ENCODE data around the gene SLC16A13. TPM values are rescaled to one million over a fixed set of nuclear protein-coding genes. Genes with fewer than 3 reads are reported as not detected.

Gene SLC16A13
- total and polyA plus RNA-seq, 8 donors, result 3.7 to 21.5 (median 4.8) TPM

DNA sequence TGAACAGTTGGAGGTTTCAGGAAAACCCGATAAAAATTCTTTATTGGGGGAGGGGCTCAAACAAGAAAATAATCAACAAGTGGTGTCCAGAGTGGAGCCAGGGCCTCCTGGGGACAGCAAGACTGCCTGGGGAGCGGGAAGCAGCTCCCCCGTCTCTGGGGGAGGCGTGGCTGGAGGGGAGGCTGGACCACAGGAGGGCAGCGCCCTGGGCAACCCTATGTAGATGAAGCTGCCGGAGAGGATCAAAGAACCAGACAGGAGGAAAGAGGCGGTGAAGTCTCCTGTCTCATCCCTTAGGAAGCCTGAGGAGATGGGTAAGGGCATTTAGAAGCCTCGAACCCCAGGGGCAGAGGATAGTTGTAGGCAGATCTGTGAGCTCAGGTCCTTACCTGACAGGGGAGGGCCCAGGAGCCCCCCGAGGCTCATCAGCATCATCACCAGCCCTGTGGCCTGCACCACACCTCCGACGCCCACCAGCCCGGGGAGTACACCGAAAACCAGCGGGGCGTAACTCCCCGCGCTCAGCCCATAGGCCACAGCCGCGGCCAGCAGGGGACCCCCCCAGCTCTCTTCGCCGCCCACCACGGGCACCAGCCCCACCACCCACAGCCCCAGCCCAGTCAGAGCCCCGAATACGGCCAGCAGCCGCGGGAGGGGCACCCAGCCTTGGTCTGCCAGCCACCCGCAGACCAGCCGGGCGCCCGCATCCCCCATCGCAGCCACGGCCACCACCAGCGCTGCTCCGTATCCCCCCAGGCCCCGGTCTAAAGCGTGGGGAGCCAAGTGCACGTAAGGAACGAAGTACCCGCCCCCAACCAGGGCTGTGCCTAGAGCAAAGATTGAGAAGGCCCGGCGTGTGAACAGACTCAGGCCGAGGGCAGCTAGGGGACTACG, 6.0 kb downstream of the SLC16A13 start:
- no peak overlapping the region for H3K27ac ChIP-seq
- H3K4me1 ChIP-seq, result peaks cover 17 to 53% of the 10 kb centered on the region in 2 donors
- peaks cover 18 to 56% of the 10 kb centered on the region in 2 donors for H3K27me3 ChIP-seq
- no peaks in the 10 kb centered on the region for H3K36me3 ChIP-seq
- ATAC-seq, result no peak
- TF ChIP-seq, protein P1, sequence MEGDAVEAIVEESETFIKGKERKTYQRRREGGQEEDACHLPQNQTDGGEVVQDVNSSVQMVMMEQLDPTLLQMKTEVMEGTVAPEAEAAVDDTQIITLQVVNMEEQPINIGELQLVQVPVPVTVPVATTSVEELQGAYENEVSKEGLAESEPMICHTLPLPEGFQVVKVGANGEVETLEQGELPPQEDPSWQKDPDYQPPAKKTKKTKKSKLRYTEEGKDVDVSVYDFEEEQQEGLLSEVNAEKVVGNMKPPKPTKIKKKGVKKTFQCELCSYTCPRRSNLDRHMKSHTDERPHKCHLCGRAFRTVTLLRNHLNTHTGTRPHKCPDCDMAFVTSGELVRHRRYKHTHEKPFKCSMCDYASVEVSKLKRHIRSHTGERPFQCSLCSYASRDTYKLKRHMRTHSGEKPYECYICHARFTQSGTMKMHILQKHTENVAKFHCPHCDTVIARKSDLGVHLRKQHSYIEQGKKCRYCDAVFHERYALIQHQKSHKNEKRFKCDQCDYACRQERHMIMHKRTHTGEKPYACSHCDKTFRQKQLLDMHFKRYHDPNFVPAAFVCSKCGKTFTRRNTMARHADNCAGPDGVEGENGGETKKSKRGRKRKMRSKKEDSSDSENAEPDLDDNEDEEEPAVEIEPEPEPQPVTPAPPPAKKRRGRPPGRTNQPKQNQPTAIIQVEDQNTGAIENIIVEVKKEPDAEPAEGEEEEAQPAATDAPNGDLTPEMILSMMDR (IDR thresholded peaks at IDR 0.05), result no peak
- H3K9me3 ChIP-seq, result no peaks in the 10 kb centered on the region
- intact Hi-C loops (cut with DNase I), result loop anchor here (10.0 kb wide), 1 partner anchor 253 kb away; the partner anchor contains the start of gene YBX2 (in 2 of the 2)
- peak overlapping the region in 1 of 2 donors; percentile 45 for H3K4me3 ChIP-seq
- DNase-seq, result peak in 2 of 4 donors; percentile 51 to 74

DNA sequence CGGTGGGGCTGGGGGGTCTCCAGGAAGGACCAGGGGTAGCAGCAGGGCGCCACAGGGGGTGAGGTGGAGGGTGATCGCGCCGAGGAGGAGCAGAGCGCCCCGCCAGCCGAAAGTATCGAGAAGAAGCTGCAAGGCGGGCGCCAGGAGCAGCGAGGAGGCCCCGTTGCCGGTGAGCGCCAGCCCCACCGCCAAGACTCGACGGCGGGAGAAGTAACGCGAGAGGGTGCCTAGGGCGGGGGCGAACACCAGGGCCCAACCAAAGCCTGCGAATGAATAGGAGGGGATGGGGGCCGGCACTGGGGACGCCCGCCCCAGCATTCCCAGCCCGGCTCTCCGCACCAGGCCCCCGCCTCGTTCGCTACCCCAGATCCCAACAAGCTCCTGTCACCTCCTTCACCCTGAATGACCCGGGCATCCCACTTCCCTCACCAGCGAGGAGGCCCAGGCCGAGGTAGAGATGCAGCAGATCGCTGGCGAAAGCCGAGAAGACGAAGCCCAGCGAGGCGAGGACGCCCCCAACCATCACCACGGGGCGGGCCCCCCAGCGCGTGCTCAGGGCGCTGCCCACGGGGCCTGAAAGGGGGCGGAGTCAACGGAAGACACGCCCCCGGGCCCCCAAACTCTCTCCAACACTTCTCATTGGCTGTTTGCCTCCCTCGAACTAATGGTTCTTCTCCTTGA, 6.8 kb downstream of the SLC16A13 start:
- H3K27me3 ChIP-seq, result peaks cover 18 to 57% of the 10 kb centered on the region in 2 donors
- TF ChIP-seq, protein P1 (IDR thresholded peaks at IDR 0.05), result no peak
- H3K36me3 ChIP-seq, result no peaks in the 10 kb centered on the region
- intact Hi-C loops (cut with DNase I), result loop anchor here (10.0 kb wide), 1 partner anchor 252 kb away; the partner anchor contains the start of gene YBX2 (in 2 of the 2)
- H3K4me1 ChIP-seq, result peaks cover 15 to 52% of the 10 kb centered on the region in 2 donors
- DNase-seq (peak in 1 of 4 donors; percentile 76), ATAC-seq (peak; percentile 1)
- no peaks in the 10 kb centered on the region for H3K9me3 ChIP-seq
- peak overlapping the region; percentile 41 to 45 for H3K4me3 ChIP-seq
- H3K27ac ChIP-seq, result peak overlapping the region in 1 of 2 donors; percentile 63

DNA sequence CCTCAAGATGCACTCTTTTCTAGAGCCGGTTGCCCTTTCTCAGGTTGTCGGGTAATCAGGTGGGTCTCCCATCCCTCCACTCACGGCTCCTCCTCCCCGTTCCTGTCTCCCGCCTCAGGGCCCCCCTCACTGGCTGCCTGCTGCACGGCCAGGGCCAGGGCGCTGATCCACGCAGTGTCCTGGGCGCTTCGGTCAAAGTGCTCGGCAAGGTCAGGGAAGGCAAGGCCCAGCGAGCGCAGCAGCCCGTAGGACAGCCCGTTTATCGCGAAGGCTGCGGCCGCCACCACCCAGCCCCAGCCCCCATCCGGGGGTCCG, 7.3 kb downstream of the SLC16A13 start:
- Histone ChIP-seq H3K4me3 (peak overlapping the region; percentile 41 to 45), H3K4me1 (peaks cover 15 to 47% of the 10 kb centered on the region in 2 donors), H3K36me3 (no peaks in the 10 kb centered on the region), H3K9me3 (no peaks in the 10 kb centered on the region), H3K27me3 (peaks cover 18 to 61% of the 10 kb centered on the region in 2 donors), H3K27ac (peak overlapping the region in 1 of 2 donors; percentile 63)
- DNase-seq (no peak), ATAC-seq (peak; percentile 6)
- TF ChIP-seq, protein P1 (IDR thresholded peaks at IDR 0.05), result no peak
- intact Hi-C loops (cut with DNase I), result loop anchor here (10.0 kb wide), 1 partner anchor 252 kb away; the partner anchor contains the start of gene YBX2 (in 2 of the 2)

GRCh38 chr17:7043497-7044198, 7.8 kb downstream of the SLC16A13 start, which contains the start of gene SLC16A11:
Gene SLC16A11, minus strand, starts transcription at chr17:7044092. Its CDS starts 579 bp downstream, at chr17:7043513.
- Histone ChIP-seq H3K27me3 (peaks cover 18 to 63% of the 10 kb centered on the region in 2 donors), H3K36me3 (no peaks in the 10 kb centered on the region), H3K4me1 (peaks cover 15 to 43% of the 10 kb centered on the region in 2 donors), H3K27ac (peak within 1 kb of the TSS; percentile 13 to 63), H3K4me3 (peak within 1 kb of the TSS; percentile 41 to 45), H3K9me3 (no peaks in the 10 kb centered on the region)
- intact Hi-C loops (cut with DNase I), result loop anchor here (10.0 kb wide), 1 partner anchor 251 kb away; the partner anchor contains the start of gene YBX2 (in 2 of the 2)
- TF ChIP-seq, protein P1 (IDR thresholded peaks at IDR 0.05), result no peak
- DNase-seq, result peak in 2 of 4 donors; percentile 50 to 86
- peak; percentile 29 for ATAC-seq

Measured in left lung (tissue), 10 donors.